Stimulated activated CD8-positive, alpha-beta memory T cell treated with anti-CD3 and anti-CD28 coated beads, Interleukin-7, amount 100 ng/mL, for 48 hours (primary cell): ENCODE results near the gene DAG1.
"Not testable (repeated sequence)": the region's sequence is repeated elsewhere in the genome, so short reads cannot be mapped to it uniquely, and the experiment has no call there.

Source experiments
- DNase-seq, 2 donors: peaks; one replicate each; pipeline ENCODE4 v3.0.0-alpha.2; 2020; ENCODE audit warnings: low read depth in 1 of 2; ENCODE audit errors: extremely low read depth in 1 of 2

DAG1 gene

GRCh38 chr3:49469037-49469935 is 781 bp upstream of the DAG1 start:
- DNase-seq = no peak

DNA sequence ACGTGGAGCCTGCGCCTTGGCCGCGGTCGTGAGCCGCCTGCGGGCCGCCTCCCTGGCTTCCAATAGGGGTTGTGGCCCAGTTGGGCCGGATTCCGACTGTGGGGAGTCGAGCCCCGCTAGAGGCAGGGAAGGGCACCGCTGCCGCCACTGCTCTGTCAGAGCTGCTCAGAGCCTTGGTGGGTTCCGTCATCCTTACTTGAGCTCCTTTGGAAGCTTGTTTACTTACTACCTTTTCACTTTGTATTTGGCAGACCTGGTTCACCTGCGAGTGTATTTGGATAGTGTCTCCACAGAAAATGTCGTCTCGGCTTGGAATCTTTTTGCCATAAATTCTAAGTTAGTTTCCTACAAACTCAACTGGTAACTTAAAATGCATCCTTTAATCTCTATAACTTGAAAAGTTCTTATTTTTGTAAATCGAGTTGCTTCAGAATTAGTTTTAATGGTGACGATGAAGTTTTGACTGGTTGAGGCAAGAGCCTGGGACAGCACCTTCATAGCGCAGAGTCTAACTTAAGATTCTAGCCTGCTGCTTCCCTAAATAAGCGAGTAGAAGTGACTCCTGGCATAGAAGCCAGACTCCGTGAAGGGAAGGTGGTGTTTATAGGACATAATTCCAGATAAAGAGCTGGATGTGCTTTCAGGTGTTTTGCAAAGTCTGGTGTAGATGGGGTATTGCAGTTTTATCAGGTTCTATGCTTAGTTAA is 800 bp downstream of the DAG1 start:
- no peak for DNase-seq

DNA sequence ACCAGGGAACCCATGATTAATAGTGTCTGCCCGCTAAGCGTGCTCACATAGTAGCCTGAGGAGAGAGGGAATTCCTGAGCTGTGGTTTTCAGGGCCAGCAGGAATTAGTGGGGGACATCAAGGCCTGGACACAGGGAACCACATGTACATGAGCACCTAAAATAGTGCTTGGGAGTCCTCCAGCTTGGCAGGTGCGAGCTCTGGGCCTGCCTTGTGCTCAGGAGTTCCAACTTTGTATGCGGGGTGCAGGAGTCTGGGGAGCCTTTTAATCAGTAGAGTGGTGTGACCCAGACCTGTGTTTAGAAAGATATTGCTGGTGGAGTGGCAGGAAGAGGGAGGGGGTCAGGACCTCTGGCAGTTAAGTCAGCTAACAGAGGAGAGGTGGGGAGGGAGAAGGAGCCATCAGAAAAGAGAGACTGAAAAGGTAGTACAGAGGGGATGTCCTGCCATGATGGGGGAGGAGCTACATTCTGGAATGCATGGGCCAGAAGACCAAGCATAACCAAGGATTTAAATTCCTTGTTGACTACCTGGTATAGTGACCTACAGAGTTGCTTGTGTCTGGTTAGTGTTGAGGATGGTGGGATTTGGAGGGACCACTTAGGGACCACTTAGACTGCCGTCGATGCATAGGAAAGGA is 1.9 kb downstream of the DAG1 start:
- DNase-seq = no peak

DNA sequence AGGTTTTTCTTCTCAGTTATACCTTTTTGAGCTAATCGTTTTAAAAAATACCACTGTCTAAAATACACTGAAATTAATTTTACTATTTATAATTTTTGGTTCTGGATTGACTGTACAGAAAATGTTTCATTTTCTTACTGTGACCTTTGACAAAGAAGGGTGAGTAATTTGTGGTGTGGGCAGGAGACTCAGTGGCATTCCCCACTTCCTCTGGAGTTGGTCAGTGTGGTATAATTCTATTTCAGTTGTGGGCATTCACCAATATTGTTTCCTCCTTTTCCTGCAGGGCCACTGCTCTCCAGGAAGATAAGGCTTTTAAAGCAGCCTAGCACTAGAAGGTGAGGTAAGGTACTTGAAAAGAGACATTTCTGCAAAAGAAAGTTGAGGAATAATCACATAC is 6.5 kb downstream of the DAG1 start:
- DNase-seq = peak in 1 of 2 donors; percentile 13

DNA sequence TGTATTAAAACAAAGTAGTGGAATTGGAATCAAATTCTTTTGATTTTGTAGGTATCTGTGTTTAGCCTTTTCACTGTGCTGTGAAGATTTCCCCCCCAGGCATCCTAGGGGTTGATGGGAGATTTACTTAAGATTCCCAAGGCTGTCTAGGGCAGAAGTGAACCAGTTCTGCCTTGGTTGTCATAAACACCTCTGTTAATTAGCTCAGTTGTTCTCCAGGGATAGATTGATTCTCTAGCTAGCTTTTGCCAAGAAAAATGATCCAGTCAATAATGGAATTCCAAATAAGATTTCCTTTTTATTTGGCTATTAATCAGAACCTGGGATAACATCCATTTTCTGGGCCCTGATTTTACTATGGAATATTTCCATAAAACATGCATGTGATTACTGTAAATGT is 12.7 kb downstream of the DAG1 start:
- DNase-seq = no peak

DNA sequence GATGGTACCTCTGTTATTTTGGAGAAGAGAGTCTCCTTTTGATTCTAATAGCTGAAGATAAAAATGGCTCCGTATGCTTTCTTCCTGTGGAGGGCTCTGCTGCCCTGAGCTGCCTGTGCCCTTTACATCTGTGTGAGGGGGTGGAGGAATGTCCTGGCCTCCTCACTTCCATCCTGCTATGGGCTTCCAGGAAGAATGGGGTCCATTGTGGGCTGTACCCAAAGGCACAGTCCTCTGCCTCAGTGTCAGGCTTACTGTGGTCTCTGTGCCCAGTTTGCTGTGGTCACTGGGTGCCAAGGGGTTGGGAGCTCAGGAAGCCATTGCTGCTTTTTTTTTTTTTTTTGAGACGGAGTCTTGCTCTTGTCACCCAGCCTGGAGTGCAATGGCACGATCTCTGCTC is 14.4 kb downstream of the DAG1 start:
- DNase-seq = no peak

GRCh38 chr3:49489247-49489646 is 19.2 kb downstream of the DAG1 start:
- DNase-seq = no peak

DNA sequence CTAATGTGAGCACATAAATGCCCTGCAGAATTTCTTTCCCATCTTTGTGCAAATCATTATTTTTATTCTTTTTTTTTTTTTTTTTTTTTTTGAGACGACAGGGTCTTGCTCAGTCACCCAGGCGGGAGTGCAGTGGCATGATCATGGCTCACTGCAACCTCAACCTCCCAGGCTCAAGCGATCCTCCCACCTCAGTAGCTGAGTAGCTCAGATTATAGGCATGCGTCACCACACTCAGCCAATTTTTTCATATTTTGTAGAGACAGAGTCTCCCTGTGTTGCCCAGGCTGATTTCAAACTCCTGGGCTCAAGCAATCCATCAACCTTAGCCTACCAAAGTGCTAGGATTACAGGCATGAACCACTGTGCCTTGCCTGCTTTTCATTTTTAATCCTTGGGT is 22.9 kb downstream of the DAG1 start:
- DNase-seq = no peak

GRCh38 chr3:49493901-49494300 is 23.8 kb downstream of the DAG1 start:
- no peak for DNase-seq

GRCh38 chr3:49495023-49495422 is 25.0 kb downstream of the DAG1 start:
- DNase-seq = no peak

DNA sequence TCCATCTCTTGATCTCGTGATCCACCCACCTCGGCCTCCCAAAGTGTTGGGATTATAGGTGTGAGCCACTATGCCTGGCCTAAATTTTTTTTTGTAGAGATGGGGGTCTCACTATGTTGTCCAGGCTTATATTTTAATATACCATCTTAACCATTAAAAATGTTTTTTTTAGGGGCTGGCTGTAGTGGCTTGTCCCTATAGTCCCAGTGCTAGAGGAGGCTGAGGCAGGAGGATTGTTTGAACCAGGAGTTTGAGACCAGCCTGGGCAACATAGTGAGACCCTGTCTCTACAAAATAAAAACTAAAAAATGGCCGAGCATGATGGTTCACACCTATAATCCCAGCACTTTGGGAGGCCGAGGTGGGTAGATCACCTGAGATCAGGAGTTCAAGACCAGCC is 26.8 kb downstream of the DAG1 start:
- DNase-seq = not testable (repeated sequence)

GRCh38 chr3:49497606-49498005 is 27.5 kb downstream of the DAG1 start:
- DNase-seq = no peak

- no peak for DNase-seq
Measured at GRCh38 chr3:49498239-49498638, 28.2 kb downstream of the DAG1 start.

GRCh38 chr3:49498648-49499047 is 28.6 kb downstream of the DAG1 start:
- no peak for DNase-seq

GRCh38 chr3:49500205-49500731 is 30.2 kb downstream of the DAG1 start:
- no peak for DNase-seq

DNA sequence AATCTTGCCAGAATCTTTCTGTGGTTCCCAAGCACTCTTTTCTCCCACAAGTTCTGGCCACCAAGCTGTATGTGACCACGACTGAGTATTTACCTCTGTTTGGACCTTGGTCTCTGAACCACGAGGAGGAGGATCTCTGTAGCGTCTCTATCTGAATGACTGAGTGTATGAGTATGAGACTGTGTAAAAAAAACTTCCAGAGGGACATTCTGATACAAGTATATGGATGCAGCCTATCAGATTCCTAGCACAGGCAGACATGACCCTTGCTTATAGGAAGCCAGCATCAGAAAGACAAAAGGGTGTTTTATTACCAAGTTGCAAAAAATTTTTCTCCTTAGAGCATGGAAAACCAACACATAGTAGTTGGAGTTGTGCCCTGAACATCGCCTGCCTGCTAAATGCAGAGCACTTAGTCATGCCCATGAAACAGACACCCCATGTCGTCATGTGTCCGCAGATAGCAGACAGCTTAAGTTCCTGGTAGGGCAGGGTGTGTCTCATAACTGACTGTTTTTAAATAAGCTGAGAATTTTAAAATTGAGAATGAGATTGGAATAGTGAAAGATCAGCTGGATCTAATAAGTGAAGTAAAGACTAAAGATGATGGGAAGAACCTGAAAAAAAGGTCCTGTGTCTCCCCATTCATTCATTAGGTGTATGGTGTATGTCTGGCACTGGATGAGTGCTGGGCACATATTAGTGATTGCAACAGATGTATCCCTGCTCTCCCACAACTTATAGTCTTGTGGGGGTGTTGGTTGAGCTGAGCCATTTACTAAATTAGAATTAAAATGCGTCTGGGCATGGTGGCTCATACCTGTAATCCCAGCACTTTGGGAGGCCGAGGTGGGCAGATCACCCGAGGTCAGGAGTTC is 30.9 kb downstream of the DAG1 start:
- no peak for DNase-seq

DNA sequence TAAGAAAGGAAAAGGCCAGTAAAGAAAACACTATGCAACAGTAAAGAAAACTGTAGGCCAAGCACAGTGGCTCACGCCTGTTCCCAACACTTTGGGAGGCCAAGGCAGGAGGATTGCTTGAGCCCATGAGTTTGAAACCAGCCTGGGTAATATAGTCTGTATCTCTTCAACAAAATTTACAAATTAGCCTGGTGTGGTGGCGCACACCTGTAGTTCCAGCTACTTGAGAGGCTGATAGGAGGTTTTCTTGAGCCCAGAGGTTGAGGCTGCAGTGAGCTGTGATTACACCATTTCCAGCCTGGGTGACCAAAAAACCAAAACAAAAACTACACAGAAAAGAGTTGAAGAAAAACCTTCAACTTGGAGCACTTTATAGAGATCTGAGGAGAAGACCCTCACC is 31.8 kb downstream of the DAG1 start:
- DNase-seq = no peak

DNA sequence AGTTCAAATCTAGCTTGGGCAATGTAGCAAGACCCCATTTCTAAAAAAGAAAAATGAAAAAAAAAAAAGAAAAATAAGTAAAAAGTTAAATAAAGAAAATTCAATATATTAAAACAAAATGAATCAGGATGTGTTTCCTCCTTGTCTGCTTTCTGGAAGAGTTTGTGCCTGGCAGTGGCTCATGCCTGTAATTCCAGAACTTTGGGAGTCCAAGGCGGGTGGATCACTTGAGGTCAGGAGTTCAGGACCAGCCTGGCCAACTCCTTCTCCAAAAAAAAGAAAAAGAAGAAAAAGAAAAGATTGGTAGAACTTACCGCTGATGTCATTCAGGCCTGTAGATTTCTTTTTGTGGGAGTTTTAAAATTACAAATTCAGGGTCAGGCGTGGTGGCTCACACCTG is 36.8 kb downstream of the DAG1 start:
- no peak for DNase-seq

DNA sequence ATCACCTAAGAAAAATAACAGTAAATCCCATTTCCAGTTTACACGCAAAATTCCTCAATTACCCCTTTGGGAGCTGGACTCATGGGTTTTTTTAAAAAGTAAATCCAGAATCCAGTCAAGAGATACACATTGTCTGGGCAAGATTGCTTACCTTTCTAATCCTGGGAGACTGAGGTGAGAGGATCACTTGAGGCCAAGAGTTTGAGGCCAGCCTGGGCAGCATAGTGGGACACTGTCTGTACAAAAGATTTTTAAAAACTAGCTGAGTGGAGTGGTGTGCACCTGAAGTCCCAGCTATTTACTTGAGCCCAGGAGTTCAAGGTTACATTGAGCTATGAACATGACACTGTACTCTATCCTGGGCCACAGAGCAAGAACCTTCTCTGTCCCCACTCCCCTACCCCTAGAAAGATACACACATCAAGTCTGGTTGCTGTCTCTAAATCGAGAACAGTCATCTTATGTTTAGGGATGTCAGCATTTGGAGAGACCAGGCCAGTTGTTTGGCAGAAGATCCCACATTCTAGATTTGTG is 39.0 kb downstream of the DAG1 start:
- no peak for DNase-seq

DNA sequence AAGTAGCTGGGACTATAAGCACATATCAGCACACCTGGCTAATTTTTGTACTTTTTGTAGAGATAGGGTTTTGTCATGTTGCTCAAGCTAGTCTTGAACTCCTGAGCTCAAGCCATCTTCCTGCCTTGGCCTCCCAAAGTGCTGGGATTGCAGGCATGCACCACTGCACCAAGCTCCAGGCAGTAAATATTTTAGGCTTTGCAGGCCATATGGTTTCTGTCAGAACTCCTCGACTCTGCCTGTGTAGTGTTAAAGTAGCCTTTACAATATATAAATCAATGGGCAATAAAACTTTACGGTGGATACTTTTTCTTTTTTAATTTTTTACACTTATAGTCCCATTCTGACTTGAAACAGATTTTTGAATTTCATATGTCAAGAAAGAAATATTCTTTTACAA is 41.6 kb downstream of the DAG1 start:
- DNase-seq = no peak
